Coronary artery (tissue), 2 donors: ENCODE measurements around the gene NT5C1A.

Source experiments
- DNase-seq: peaks from one replicate; pipeline ENCODE4 v3.0.0-alpha.2; 2017; ENCODE audit warnings: low spot score
- H3K27ac ChIP-seq, 2 donors: fragments of 200-600 bp; sonication (generic); one replicate each; pipeline ENCODE4 v1.5.1; 2016 to 2019
- H3K4me3 ChIP-seq: fragments of 200-600 bp; sonication (generic); 2 replicates; pipeline ENCODE4 v1.5.1; 2016; ENCODE audit warnings: mild to moderate bottlenecking, moderate library complexity
- TF ChIP-seq, protein P1 (sequence below): fragments of 200-600 bp; sonication (generic); IDR thresholded peaks from one replicate; pipeline ENCODE4 v1.5.1; 2019; ENCODE audit warnings: antibody characterized with exemption

NT5C1A gene

GRCh38 chr1:39690225-39690624, 18.3 kb upstream of the NT5C1A start:
- no peak overlapping the region for H3K4me3 ChIP-seq
- TF ChIP-seq, protein P1, sequence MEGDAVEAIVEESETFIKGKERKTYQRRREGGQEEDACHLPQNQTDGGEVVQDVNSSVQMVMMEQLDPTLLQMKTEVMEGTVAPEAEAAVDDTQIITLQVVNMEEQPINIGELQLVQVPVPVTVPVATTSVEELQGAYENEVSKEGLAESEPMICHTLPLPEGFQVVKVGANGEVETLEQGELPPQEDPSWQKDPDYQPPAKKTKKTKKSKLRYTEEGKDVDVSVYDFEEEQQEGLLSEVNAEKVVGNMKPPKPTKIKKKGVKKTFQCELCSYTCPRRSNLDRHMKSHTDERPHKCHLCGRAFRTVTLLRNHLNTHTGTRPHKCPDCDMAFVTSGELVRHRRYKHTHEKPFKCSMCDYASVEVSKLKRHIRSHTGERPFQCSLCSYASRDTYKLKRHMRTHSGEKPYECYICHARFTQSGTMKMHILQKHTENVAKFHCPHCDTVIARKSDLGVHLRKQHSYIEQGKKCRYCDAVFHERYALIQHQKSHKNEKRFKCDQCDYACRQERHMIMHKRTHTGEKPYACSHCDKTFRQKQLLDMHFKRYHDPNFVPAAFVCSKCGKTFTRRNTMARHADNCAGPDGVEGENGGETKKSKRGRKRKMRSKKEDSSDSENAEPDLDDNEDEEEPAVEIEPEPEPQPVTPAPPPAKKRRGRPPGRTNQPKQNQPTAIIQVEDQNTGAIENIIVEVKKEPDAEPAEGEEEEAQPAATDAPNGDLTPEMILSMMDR, result no peak
- no peak for DNase-seq
- no peak overlapping the region for H3K27ac ChIP-seq

DNA sequence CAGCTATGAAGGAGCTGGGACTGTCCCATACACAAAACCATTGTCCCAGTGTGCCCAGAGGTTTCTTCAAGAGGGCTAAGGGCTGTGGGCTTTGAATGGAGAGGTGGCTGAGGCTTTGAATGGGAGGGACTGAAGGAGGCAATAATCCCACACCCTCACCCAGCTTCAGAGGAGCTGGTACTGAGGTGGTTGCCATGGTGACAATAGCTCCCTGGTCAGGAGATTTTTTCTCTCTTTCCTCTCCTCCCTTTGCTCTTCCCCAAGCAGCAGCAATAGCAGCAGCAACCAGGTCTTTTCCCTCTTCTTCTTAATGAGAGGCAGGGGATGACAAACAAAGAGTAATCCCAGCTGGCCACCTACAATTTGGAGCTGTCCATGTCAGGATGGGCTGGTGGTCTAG, 17.7 kb upstream of the NT5C1A start:
- TF ChIP-seq, protein P1, result no peak
- H3K27ac ChIP-seq, result no peak overlapping the region
- DNase-seq, result no peak
- no peak overlapping the region for H3K4me3 ChIP-seq

- no peak for DNase-seq
- no peak overlapping the region for H3K27ac ChIP-seq
- TF ChIP-seq, protein P1, result no peak
- no peak overlapping the region for H3K4me3 ChIP-seq
Observed at GRCh38 chr1:39689214-39689613, 17.3 kb upstream of the NT5C1A start.

GRCh38 chr1:39688706-39689105, 16.8 kb upstream of the NT5C1A start:
- Histone ChIP-seq H3K4me3 (no peak overlapping the region), H3K27ac (no peak overlapping the region)
- TF ChIP-seq, protein P1, result no peak
- no peak for DNase-seq

- Histone ChIP-seq H3K27ac (no peak overlapping the region), H3K4me3 (no peak overlapping the region)
- TF ChIP-seq, protein P1, result no peak
- DNase-seq, result no peak
Observed at GRCh38 chr1:39687243-39687642, 15.3 kb upstream of the NT5C1A start.

DNA sequence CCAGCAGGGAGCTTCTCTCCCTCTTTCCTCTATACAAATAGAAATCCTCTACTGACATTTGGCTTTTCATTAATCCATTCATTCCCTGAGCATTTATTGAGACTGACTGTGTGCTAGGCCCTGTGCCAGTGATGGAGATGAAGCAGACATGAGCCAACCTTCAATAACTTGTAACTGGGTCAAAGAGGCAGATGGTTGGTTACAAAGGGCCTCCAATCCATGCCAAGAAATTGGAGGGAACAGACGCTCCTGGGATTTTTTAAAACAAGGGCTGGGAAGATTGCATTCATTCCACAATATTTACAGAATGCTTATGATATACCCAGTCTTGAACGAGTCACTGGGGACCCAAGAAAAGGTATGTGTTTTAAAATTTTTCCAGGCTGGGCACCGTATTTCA, 13.2 kb upstream of the NT5C1A start:
- DNase-seq, result no peak
- Histone ChIP-seq H3K27ac (no peak overlapping the region), H3K4me3 (no peak overlapping the region)
- TF ChIP-seq, protein P1, result no peak

- TF ChIP-seq, protein P1, result no peak
- H3K27ac ChIP-seq, result no peak overlapping the region
- no peak for DNase-seq
- H3K4me3 ChIP-seq, result no peak overlapping the region
Observed at GRCh38 chr1:39684313-39684664, 12.4 kb upstream of the NT5C1A start.
